Fibroblast of upper back skin (primary cell): ENCODE data around the gene EFCAB11.

Source experiments
- DNase-seq: peaks from one replicate; pipeline ENCODE4 v3.0.0-alpha.2; 2013

The EFCAB11 gene

DNA sequence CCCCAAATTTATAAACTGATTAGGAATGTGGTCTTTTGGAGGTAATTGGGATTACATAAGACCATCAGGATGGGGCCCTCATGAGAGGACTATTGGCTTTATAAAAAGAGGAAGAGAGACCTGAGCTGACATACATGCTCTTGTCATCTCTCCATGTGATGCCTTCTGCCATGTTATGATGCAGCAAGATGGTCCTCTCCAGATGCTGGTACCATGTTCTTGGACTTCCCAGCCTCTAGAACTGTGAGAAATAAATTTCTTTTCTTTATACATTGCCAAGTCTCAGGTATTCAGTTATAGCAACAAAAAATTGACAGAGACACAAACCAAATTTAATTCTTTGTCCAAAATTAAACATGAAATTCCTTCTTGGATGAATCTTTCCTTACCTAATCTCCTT lies 92.9 kb downstream of the EFCAB11 start:
- DNase-seq = no peak

GRCh38 chr14:89858089-89858488 lies 96.4 kb downstream of the EFCAB11 start:
- no peak for DNase-seq

DNA sequence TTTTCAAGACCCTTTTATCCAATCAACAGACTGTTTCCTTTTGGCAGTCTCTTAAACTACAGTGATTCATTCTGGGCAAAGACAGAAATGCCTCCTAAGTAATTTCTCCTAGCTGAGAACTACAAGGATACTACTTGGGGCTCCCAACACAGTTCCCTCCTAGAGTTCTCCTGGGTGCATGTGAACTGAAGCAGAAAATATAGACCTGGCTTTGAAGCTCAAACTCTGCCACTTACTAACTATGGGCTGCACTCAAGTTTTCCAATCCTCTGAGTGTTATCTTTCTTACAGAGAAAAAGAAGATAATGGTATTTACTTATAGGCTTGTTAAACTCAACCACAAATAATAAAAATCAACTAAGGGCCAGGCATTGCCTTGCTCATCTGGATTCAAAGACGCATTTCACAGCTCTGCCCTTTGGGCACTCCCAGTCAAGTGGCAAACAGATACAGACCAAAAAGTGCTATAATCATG lies 97.6 kb downstream of the EFCAB11 start:
- peak; percentile 45 for DNase-seq

GRCh38 chr14:89855961-89856656 lies 98.4 kb downstream of the EFCAB11 start:
- peak; percentile 91 for DNase-seq

DNA sequence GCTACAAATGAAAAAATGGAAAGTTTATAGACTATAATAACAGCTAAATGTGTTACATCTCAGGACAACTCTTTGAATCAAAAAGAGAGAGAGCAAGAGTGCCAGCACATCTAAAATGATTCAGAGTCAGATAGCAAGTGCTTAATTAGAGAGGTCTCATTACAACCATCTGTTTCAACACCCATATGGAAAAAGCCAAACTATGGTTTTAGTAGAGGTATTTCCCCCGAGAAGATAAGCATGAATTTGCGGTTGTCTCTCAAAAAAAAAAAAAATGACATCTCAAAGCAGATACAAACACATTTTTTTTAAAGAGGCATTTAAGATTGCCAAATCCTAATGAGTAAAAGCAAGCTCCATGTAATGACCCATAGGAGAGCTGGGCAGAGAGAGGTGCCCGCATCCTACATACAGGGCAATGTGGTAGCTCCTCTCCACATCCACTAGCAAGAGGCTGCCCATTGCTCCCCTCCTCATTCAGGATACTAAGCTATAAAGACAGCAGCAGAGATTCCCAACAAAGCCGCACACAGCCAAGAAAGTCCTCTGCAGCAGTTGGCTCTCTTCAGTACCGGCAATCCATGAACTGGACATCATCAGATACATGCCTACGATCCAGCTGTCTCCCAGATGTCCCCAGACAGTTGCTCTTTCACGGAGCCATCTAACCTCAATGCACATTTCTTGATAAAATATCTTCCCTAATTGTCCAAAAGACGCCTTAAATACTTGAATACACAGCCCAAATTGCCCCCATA lies 100.4 kb downstream of the EFCAB11 start:
- peak; percentile 64 for DNase-seq

DNA sequence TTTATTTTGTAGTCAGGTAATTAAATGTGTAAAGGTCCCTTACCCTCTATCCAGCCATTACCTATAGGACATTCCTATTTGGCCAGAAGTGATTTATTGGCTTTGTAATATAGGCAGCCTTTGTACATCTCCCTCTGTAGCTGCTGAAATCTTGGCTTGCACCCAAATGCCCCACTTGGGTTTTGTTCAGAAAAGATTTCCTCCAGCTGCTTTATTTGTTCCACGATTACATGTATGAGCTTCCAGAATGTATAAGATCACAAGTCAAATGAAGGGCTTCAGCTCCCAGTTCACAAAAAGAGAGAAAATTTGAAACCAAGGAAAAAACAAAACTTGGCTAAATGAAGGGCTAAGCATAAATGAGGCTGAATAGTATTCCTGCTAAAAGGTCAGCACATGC lies 103.4 kb downstream of the EFCAB11 start:
- peak; percentile 63 for DNase-seq

- DNase-seq = peak; percentile 85
Observed at GRCh38 chr14:89849931-89850330, 104.6 kb downstream of the EFCAB11 start.

- DNase-seq = peak; percentile 69
Observed at GRCh38 chr14:89848165-89848564, 106.4 kb downstream of the EFCAB11 start.

- DNase-seq = peak; percentile 86
Observed at GRCh38 chr14:89845346-89845745, 109.2 kb downstream of the EFCAB11 start.

GRCh38 chr14:89844508-89844907 lies 110.0 kb downstream of the EFCAB11 start:
- no peak for DNase-seq

DNA sequence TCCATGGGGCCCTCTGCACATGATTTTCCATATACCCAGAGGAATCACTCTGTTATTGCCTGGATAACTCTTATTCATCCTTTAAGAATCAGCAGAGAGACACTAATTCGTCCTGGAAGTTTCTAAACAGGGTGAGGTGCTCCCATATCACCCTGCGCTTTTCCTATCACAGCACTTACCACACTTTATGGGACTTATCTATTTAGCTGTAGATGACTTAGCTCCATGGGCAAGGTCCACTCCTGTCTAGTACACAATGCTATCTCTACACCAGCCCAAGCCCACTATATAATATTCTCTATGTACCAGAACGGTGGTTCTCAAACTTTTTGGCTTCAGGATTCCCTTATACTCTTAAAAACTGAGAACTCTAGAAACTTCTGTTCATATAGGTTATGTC lies 111.7 kb downstream of the EFCAB11 start:
- DNase-seq = no peak

GRCh38 chr14:89841851-89842250 lies 112.7 kb downstream of the EFCAB11 start:
- DNase-seq = no peak

- no peak for DNase-seq
Observed at GRCh38 chr14:89836830-89837469, 117.6 kb downstream of the EFCAB11 start.

GRCh38 chr14:89833661-89834060 lies 120.9 kb downstream of the EFCAB11 start:
- no peak for DNase-seq

- DNase-seq = peak; percentile 87
Observed at GRCh38 chr14:89833120-89833532, 121.4 kb downstream of the EFCAB11 start.

GRCh38 chr14:89828471-89829165 lies 125.9 kb downstream of the EFCAB11 start:
- DNase-seq = peak; percentile 55

- DNase-seq = no peak
Observed at GRCh38 chr14:89827265-89827664, 127.3 kb downstream of the EFCAB11 start.

- DNase-seq = peak; percentile 56
Observed at GRCh38 chr14:89826596-89826995, 127.9 kb downstream of the EFCAB11 start.

GRCh38 chr14:89823743-89824142 lies 130.8 kb downstream of the EFCAB11 start:
- DNase-seq = no peak

- no peak for DNase-seq
Observed at GRCh38 chr14:89814126-89814525, 140.4 kb downstream of the EFCAB11 start.

GRCh38 chr14:89813617-89814031 lies 140.9 kb downstream of the EFCAB11 start:
- DNase-seq = peak; percentile 99

- DNase-seq = no peak
Observed at GRCh38 chr14:89811954-89812575, 142.5 kb downstream of the EFCAB11 start.

GRCh38 chr14:89810101-89810500 lies 144.4 kb downstream of the EFCAB11 start:
- peak; percentile 80 for DNase-seq
